GM12801 (cell line): ENCODE data around the gene UBE2G2.

Source experiments
- CTCF ChIP-seq: IDR thresholded peaks from one replicate; pipeline ENCODE4 v1.5.1; 2011; ENCODE audit warnings: control low read depth; ENCODE audit not compliant: insufficient read length; ENCODE audit errors: extremely low read depth

UBE2G2 gene

DNA sequence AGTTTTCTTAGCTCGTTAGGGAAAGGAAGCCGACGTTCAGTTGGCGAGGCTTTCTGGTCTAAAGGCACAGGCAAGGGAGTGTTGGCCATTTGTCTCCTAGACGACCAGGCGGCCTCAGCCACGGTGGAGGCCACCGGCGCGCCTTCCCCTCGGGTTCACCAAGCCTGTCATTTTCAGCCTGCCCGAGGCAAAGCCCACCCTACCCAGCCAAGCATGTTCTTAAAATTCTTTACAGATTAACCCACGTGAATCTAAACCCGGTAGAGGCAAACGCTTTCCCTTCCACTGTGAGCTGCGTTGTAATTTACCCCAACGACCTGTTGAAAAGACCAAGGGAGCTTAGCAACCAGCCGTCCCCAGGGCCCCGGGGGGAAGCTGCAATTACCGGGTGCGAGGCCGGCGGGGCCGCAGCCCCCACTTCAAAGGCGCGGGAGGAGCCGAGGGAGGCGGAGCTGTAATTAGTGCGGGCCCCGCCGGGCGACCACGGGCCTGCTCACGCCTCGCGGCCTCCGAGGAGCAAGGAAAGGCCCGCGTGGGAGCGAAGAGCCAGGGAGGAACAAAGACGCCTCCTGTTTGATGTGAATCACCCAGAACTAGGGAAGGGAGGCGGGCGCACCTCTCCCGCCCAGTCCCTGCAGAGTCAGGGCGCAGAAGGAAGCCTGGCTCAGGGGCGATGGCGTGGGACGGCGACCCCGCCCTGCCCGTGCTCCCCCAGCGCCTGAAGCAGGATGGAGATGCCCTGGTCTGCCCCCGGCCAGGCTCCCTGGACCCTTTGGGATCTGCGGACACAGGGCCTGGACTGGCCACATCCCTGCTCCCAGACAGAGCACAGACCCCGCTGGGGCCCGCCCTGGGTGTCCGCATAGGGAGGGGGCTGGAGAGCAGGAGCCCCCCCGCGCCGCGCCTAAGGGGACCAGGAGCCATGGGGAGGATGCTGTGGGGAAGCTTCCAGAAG is 78.2 kb downstream of the UBE2G2 start:
- TF ChIP-seq CTCF, result no peak

DNA sequence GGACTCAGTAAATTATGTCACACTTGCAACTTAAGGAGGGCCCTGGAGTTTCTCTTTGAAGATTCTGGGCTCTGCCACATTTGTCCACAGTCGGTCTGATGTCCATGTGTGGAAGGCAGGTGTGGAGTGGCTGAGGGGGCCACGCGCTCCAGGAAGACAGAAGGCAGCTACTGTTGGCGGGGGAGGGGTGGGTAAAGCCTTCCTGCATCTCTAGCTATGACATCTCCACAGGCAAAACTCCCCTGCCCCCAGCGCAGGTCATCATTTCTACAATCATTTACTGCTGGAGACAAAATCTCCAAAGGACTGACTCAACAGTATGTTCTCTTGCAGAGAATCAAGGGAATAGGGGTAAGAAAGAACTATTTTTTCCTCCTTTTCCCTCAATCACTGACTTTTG is 78.9 kb downstream of the UBE2G2 start:
- no peak for TF ChIP-seq CTCF

DNA sequence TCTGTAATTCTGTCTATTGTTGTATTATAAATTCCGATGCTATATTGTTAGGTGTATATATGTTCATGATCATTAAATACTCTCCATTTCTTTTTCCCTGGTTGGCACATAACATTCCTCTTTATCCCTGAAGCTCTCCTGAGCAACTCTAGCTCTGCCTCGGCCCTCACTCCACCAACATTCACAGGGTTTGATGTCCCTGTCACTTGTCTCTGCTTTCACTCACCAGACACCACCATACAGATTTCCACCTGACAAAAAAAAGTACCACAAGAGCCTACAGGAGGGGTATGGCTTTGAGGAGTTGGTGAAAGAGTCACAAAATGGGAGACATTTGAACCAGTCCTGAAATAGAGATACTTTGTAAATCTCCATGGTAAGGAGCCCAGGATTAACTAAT is 81.5 kb downstream of the UBE2G2 start:
- TF ChIP-seq CTCF, result no peak
